GM12873 (cell line): ENCODE data around the gene MAML2.

Experiments
- CTCF ChIP-seq: IDR thresholded peaks from 2 replicates; pipeline ENCODE4 v1.5.1; 2012; ENCODE audit warnings: low read depth, mild to moderate bottlenecking, moderate library complexity, low read length, control low read depth; ENCODE audit not compliant: insufficient read depth; ENCODE audit errors: missing control alignments

Gene MAML2

GRCh38 chr11:96016978-96017502 lies 326.0 kb downstream of the MAML2 start:
- no peak for TF ChIP-seq CTCF

- TF ChIP-seq CTCF = no peak
These were observed 327.0 kb downstream of the MAML2 start for GRCh38 chr11:96015906-96016565.

- TF ChIP-seq CTCF = no peak
These were observed 328.8 kb downstream of the MAML2 start for GRCh38 chr11:96014217-96014616.

GRCh38 chr11:96013461-96014213 lies 329.4 kb downstream of the MAML2 start:
- TF ChIP-seq CTCF = no peak

- TF ChIP-seq CTCF = peak; percentile 82
These were observed 330.7 kb downstream of the MAML2 start for GRCh38 chr11:96012086-96012824.

- no peak for TF ChIP-seq CTCF
These were observed 332.3 kb downstream of the MAML2 start for GRCh38 chr11:96010683-96011082.
